Nephron progenitor cell (in vitro differentiated cells): Measurements from ENCODE around the gene EEF1AKMT3.

Experiments used
- DNase-seq: peaks from one replicate; pipeline ENCODE4 v3.0.0; 2021
- H3K27ac Mint-ChIP-seq: 2 replicates; pipeline ENCODE4 v1.8.0; 2021; ENCODE audit warnings: mild to moderate bottlenecking, moderate library complexity, mixed read lengths
- H3K27me3 Mint-ChIP-seq: 2 replicates; pipeline ENCODE4 v1.8.0; 2021; ENCODE audit warnings: mild to moderate bottlenecking, low read depth, mixed read lengths; ENCODE audit not compliant: poor library complexity
- H3K36me3 Mint-ChIP-seq: 2 replicates; pipeline ENCODE4 v1.8.0; 2021; ENCODE audit warnings: low read depth, mixed read lengths
- H3K4me1 Mint-ChIP-seq: 2 replicates; pipeline ENCODE4 v1.8.0; 2021; ENCODE audit warnings: mixed read lengths
- H3K4me3 Mint-ChIP-seq: 2 replicates; pipeline ENCODE4 v1.8.0; 2021; ENCODE audit warnings: mild to moderate bottlenecking, moderate library complexity, mixed read lengths
- H3K9me3 Mint-ChIP-seq: 2 replicates; pipeline ENCODE4 v1.8.0; 2021; ENCODE audit warnings: mild to moderate bottlenecking, moderate library complexity, mixed read lengths
- CTCF ChIP-seq: fragments of 200-600 bp; sonication (generic); IDR thresholded peaks from 2 replicates; pipeline ENCODE4 v1.5.0; 2021; ENCODE audit warnings: antibody characterized with exemption

Gene EEF1AKMT3

GRCh38 chr12:57813111-57813970 is 40.9 kb downstream of the EEF1AKMT3 start:
- peaks cover 8% of the 10 kb centered on the region for H3K4me1 Mint-ChIP-seq
- no peak overlapping the region for H3K27ac Mint-ChIP-seq
- no peak for DNase-seq
- H3K27me3 Mint-ChIP-seq = no peaks in the 10 kb centered on the region
- no peak overlapping the region for H3K4me3 Mint-ChIP-seq
- H3K36me3 Mint-ChIP-seq = peaks cover 16% of the 10 kb centered on the region
- H3K9me3 Mint-ChIP-seq = no peaks in the 10 kb centered on the region
- no peak for TF ChIP-seq CTCF

GRCh38 chr12:57813971-57814772 is 41.8 kb downstream of the EEF1AKMT3 start:
- no peak overlapping the region for H3K27ac Mint-ChIP-seq
- no peak for DNase-seq
- no peaks in the 10 kb centered on the region for H3K9me3 Mint-ChIP-seq

GRCh38 chr12:57815177-57816000 is 43.0 kb downstream of the EEF1AKMT3 start:
- Mint-ChIP-seq H3K36me3 (peaks cover 17% of the 10 kb centered on the region), H3K27me3 (no peaks in the 10 kb centered on the region), H3K27ac (no peak overlapping the region), H3K9me3 (no peaks in the 10 kb centered on the region), H3K4me1 (peaks cover 8% of the 10 kb centered on the region), H3K4me3 (no peak overlapping the region)
- DNase-seq = no peak
- TF ChIP-seq CTCF = no peak

More at GRCh38 chr12:57813971-57814772, 41.8 kb downstream of the EEF1AKMT3 start:
- H3K4me1 Mint-ChIP-seq = peaks cover 8% of the 10 kb centered on the region
- no peak overlapping the region for H3K4me3 Mint-ChIP-seq
- H3K27me3 Mint-ChIP-seq = no peaks in the 10 kb centered on the region
- TF ChIP-seq CTCF = no peak
- H3K36me3 Mint-ChIP-seq = peaks cover 18% of the 10 kb centered on the region

GRCh38 chr12:57816001-57816854 is 43.8 kb downstream of the EEF1AKMT3 start:
- H3K36me3 Mint-ChIP-seq = peaks cover 21% of the 10 kb centered on the region
- H3K27me3 Mint-ChIP-seq = no peaks in the 10 kb centered on the region
- H3K27ac Mint-ChIP-seq = no peak overlapping the region
- no peak overlapping the region for H3K4me3 Mint-ChIP-seq
- peaks cover 8% of the 10 kb centered on the region for H3K4me1 Mint-ChIP-seq
- TF ChIP-seq CTCF = no peak
- no peaks in the 10 kb centered on the region for H3K9me3 Mint-ChIP-seq
- no peak for DNase-seq

GRCh38 chr12:57816855-57817151 is 44.4 kb downstream of the EEF1AKMT3 start:
- Mint-ChIP-seq H3K9me3 (no peaks in the 10 kb centered on the region), H3K27ac (no peak overlapping the region), H3K27me3 (no peaks in the 10 kb centered on the region), H3K4me3 (no peak overlapping the region), H3K36me3 (peaks cover 21% of the 10 kb centered on the region), H3K4me1 (peaks cover 8% of the 10 kb centered on the region)
- no peak for DNase-seq
- no peak for TF ChIP-seq CTCF
